BE2C (cell line): Measurements from ENCODE around the gene ZHX3.

ENCODE experiments used
- DNase-seq: peaks from one replicate; pipeline ENCODE4 v3.0.0-alpha.2; 2020
- H3K27me3 ChIP-seq: fragments of 250-450 bp; sonication (Bioruptor Pico); 2 replicates; pipeline ENCODE4 v1.5.1; 2020; ENCODE audit warnings: mild to moderate bottlenecking
- H3K36me3 ChIP-seq: fragments of 250-450 bp; sonication (Bioruptor Pico); 2 replicates; pipeline ENCODE4 v1.5.1; 2020; ENCODE audit warnings: mild to moderate bottlenecking
- H3K4me1 ChIP-seq: fragments of 250-450 bp; sonication (Bioruptor Pico); 2 replicates; pipeline ENCODE4 v1.5.1; 2020
- H3K4me3 ChIP-seq: 2 replicates; pipeline ENCODE4 v1.5.1; 2011; ENCODE audit warnings: low read depth, low read length
- H3K9me3 ChIP-seq: fragments of 250-450 bp; sonication (Bioruptor Pico); 2 replicates; pipeline ENCODE4 v1.5.1; 2020
- TF ChIP-seq, protein P1 (sequence below): IDR thresholded peaks from 2 replicates; pipeline ENCODE4 v1.5.1; 2012; ENCODE audit warnings: mild to moderate bottlenecking, low read depth, low read length

Gene ZHX3

DNA sequence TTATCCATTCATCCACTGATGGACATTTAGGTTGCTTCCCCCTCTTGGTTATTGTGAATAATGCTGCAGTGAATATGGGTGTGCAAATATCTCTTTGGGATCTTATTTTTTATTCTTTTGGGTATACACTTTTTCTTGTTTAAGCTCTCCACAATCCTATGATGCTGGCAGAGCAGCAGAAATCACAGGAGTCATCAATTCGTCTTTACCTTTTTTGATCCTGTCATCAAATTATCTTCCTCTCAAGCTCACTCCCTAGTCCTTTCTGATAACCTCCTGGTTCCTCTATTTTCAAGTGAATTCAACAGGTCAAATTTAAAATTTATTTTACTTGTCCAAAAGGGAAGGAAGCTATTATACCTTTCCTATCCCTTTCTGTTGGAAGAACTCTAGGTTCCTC, 91.1 kb downstream of the ZHX3 start:
- no peak overlapping the region for H3K4me3 ChIP-seq
- H3K27me3 ChIP-seq = no peaks in the 10 kb centered on the region
- H3K9me3 ChIP-seq = no peaks in the 10 kb centered on the region
- H3K4me1 ChIP-seq = no peaks in the 10 kb centered on the region; the same call in none of the 2 replicates
- TF ChIP-seq, protein P1, sequence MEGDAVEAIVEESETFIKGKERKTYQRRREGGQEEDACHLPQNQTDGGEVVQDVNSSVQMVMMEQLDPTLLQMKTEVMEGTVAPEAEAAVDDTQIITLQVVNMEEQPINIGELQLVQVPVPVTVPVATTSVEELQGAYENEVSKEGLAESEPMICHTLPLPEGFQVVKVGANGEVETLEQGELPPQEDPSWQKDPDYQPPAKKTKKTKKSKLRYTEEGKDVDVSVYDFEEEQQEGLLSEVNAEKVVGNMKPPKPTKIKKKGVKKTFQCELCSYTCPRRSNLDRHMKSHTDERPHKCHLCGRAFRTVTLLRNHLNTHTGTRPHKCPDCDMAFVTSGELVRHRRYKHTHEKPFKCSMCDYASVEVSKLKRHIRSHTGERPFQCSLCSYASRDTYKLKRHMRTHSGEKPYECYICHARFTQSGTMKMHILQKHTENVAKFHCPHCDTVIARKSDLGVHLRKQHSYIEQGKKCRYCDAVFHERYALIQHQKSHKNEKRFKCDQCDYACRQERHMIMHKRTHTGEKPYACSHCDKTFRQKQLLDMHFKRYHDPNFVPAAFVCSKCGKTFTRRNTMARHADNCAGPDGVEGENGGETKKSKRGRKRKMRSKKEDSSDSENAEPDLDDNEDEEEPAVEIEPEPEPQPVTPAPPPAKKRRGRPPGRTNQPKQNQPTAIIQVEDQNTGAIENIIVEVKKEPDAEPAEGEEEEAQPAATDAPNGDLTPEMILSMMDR = no peak
- DNase-seq = no peak
- H3K36me3 ChIP-seq = no peaks in the 10 kb centered on the region

DNA sequence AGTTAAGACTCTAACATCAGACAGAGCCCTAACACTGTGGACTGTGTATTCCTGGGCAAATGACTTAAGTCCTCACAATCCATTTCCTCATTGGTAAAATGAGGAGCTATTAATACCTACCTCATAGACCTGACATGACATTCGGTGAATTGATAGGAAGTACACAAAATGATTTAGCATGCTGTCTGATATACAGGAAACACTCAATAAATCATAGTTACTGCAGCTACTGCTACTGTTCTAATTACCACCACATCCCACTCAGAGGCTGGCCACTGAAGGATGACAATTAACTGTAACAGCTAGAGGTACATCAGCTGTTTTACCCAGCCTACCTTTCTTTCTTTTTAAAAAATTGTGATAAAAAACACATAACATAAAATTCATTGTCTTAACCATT, 92.4 kb downstream of the ZHX3 start:
- TF ChIP-seq, protein P1 = no peak
- Histone ChIP-seq H3K27me3 (no peaks in the 10 kb centered on the region), H3K4me3 (no peak overlapping the region), H3K9me3 (no peaks in the 10 kb centered on the region), H3K4me1 (no peaks in the 10 kb centered on the region; the same call in none of the 2 replicates), H3K36me3 (no peaks in the 10 kb centered on the region)
- DNase-seq = no peak

DNA sequence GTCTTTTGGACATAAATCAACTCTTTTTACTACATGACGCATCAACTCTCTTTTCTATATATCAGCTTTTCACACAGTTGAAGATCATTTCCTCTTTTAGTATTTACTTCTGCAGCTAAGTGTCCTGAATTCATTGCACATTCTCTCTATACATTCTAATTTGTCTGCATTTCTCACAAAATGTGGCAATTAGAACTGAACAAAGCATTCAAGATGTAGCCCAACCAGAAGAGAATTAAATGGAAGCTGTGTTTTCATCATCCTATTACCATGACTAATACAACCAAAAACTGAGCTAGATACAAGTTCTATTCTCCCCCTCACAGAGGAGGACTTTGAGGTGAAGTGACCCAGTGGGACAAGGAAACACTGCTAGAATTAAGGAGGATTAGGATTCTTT, 93.2 kb downstream of the ZHX3 start:
- H3K4me3 ChIP-seq = no peak overlapping the region
- no peaks in the 10 kb centered on the region for H3K36me3 ChIP-seq
- no peaks in the 10 kb centered on the region for H3K27me3 ChIP-seq
- no peaks in the 10 kb centered on the region for H3K9me3 ChIP-seq
- no peaks in the 10 kb centered on the region; the same call in none of the 2 replicates for H3K4me1 ChIP-seq
- TF ChIP-seq, protein P1 = no peak
- no peak for DNase-seq

DNA sequence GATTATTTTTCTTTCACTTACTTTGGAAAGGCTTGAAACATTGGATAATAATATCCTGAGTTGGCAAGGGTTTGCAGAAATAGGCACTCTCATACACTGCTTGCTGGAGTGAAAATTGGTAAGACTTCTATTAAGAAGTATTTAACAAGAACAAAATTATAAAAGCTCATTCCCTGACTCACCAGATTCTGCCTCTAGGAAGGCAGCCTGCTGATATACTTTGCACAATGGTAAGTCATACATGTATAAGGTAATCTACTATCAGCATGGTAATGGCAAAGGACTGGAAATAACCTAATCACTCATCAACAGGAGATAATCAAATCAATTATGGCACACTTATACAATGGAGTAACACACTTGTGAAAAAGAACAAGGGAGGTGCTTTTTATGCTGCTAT, 94.4 kb downstream of the ZHX3 start:
- Histone ChIP-seq H3K27me3 (no peaks in the 10 kb centered on the region), H3K9me3 (no peaks in the 10 kb centered on the region)
- DNase-seq = no peak

DNA sequence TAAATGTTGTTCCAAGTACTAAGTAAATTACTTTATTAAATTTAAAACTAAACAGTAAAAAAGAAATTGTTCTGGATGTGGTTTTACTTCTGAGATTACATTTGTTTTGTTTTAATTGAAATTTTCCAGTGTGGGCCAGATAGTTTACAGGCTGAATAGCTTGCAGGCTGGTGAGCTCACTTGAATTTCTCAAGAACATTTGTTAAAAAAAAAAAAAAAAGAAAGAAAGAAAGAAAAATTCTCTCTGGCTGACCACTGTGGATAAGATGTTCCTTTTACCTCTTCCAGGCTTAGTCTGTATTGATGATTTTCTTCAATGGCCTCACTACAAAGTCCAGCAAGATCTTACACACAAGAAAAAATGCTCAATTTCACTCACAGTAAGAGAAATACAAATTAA, 94.8 kb downstream of the ZHX3 start:
- Histone ChIP-seq H3K4me1 (no peaks in the 10 kb centered on the region; the same call in none of the 2 replicates), H3K9me3 (no peaks in the 10 kb centered on the region), H3K27me3 (no peaks in the 10 kb centered on the region), H3K36me3 (no peaks in the 10 kb centered on the region), H3K4me3 (no peak overlapping the region)
- TF ChIP-seq, protein P1 = no peak
- DNase-seq = no peak

More for the DNA sequence above, 94.4 kb downstream of the ZHX3 start:
- Histone ChIP-seq H3K4me1 (no peaks in the 10 kb centered on the region; the same call in none of the 2 replicates), H3K36me3 (no peaks in the 10 kb centered on the region), H3K4me3 (no peak overlapping the region)
- TF ChIP-seq, protein P1 = no peak

DNA sequence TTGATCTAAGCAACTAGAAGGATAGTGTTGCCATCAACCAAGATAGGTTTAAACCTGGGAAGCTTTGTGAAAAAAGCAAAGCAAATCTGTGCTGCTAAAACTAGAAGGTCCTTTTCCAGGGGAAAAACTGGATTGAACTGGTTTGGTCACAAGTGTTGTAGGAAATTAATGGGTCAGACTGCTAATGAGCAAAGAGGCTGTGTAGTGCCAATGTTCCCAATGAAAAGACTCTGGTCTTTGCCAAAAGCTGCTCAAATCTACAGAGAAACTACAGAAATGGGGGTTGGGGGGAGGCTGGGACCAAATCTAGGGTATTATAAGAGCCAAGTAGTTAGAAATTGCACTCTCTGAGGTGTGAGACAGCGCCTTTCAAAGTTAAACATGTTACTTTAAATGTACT, 95.2 kb downstream of the ZHX3 start:
- Histone ChIP-seq H3K36me3 (no peaks in the 10 kb centered on the region), H3K27me3 (no peaks in the 10 kb centered on the region), H3K4me1 (no peaks in the 10 kb centered on the region; the same call in none of the 2 replicates), H3K9me3 (no peaks in the 10 kb centered on the region), H3K4me3 (no peak overlapping the region)
- DNase-seq = no peak
- TF ChIP-seq, protein P1 = no peak
